LNCAP (cell line): ENCODE measurements around the gene CCDC83.

Experiments
- CTCF ChIP-seq: fragments of 450-650 bp; IDR thresholded peaks from 2 replicates; pipeline ENCODE4 v1.5.1; 2017; ENCODE audit warnings: mild to moderate bottlenecking

Gene CCDC83

GRCh38 chr11:85854557-85855340 is 434 bp upstream of the CCDC83 start:
- peak; percentile 83 for TF ChIP-seq CTCF

GRCh38 chr11:85857098-85857497 is 1.9 kb downstream of the CCDC83 start:
- TF ChIP-seq CTCF: no peak

- no peak for TF ChIP-seq CTCF
These were observed 8.7 kb downstream of the CCDC83 start for GRCh38 chr11:85863855-85864254.

GRCh38 chr11:85866137-85866827 is 11.1 kb downstream of the CCDC83 start:
- no peak for TF ChIP-seq CTCF

- TF ChIP-seq CTCF: no peak
These were observed 12.6 kb downstream of the CCDC83 start for GRCh38 chr11:85867751-85868150.

GRCh38 chr11:85869781-85870180 is 14.6 kb downstream of the CCDC83 start:
- no peak for TF ChIP-seq CTCF

GRCh38 chr11:85874265-85874664 is 19.1 kb downstream of the CCDC83 start:
- TF ChIP-seq CTCF: no peak
